Mesendoderm (in vitro differentiated cells): ENCODE measurements around the gene ZNF74.

Experiments used
- DNase-seq: peaks from one replicate; pipeline ENCODE4 v3.0.0; 2013
- H2AK5ac ChIP-seq: 2 replicates; pipeline ENCODE4 v1.6.1; 2013; ENCODE audit warnings: low read length, inconsistent platforms
- H2BK120ac ChIP-seq: 2 replicates; pipeline ENCODE4 v1.6.1; 2013; ENCODE audit warnings: low read depth, mild to moderate bottlenecking, low read length, moderate library complexity, mixed read lengths
- H2BK15ac ChIP-seq: replicated peaks from 2 replicates; pipeline ENCODE4 v1.6.1; 2013; ENCODE audit warnings: low read depth, mild to moderate bottlenecking, moderate library complexity
- H2BK5ac ChIP-seq: 2 replicates; pipeline ENCODE4 v1.6.1; 2013; ENCODE audit warnings: low read length, inconsistent platforms
- H3K18ac ChIP-seq: 2 replicates; pipeline ENCODE4 v1.6.1; 2013; ENCODE audit warnings: mild to moderate bottlenecking, low read length, mixed read lengths
- H3K23ac ChIP-seq: one replicate; pipeline ENCODE4 v1.6.1; 2013; ENCODE audit warnings: low read length
- H3K27ac ChIP-seq: 2 replicates; pipeline ENCODE4 v1.5.1; 2013; ENCODE audit warnings: low read depth, mild to moderate bottlenecking, inconsistent platforms, low read length, moderate library complexity
- H3K27me3 ChIP-seq: 2 replicates; pipeline ENCODE4 v1.6.1; 2013; ENCODE audit warnings: low read length, control low read depth, mild to moderate bottlenecking, inconsistent platforms; ENCODE audit not compliant: insufficient read depth, poor library complexity
- H3K36me3 ChIP-seq: 2 replicates; pipeline ENCODE4 v1.6.1; 2013; ENCODE audit warnings: low read length, inconsistent platforms; ENCODE audit not compliant: control insufficient read depth, insufficient read depth
- H3K4ac ChIP-seq: one replicate; pipeline ENCODE4 v1.6.1; 2013; ENCODE audit warnings: low read depth, mild to moderate bottlenecking, low read length, moderate library complexity
- H3K4me1 ChIP-seq: 2 replicates; pipeline ENCODE4 v1.6.1; 2013; ENCODE audit warnings: low read depth, low read length, inconsistent platforms; ENCODE audit not compliant: control insufficient read depth
- H3K4me2 ChIP-seq: 2 replicates; pipeline ENCODE4 v1.6.1; 2013; ENCODE audit warnings: low read length
- H3K4me3 ChIP-seq: 2 replicates; pipeline ENCODE4 v1.5.1; 2013; ENCODE audit warnings: mild to moderate bottlenecking, low read length
- H3K56ac ChIP-seq: one replicate; pipeline ENCODE4 v1.6.1; 2013; ENCODE audit warnings: low read length
- H3K79me1 ChIP-seq: 2 replicates; pipeline ENCODE4 v1.6.1; 2013; ENCODE audit warnings: low read length, inconsistent platforms
- H3K79me2 ChIP-seq: 2 replicates; pipeline ENCODE4 v1.6.1; 2013; ENCODE audit warnings: mild to moderate bottlenecking, low read length; ENCODE audit not compliant: control insufficient read depth, insufficient read depth
- H3K9ac ChIP-seq: 2 replicates; pipeline ENCODE4 v1.6.1; 2013; ENCODE audit warnings: low read length, inconsistent platforms
- H4K5ac ChIP-seq: one replicate; pipeline ENCODE4 v1.6.1; 2013; ENCODE audit warnings: low read length
- H4K8ac ChIP-seq: one replicate; pipeline ENCODE4 v1.6.1; 2013; ENCODE audit warnings: low read depth, mild to moderate bottlenecking, control low read depth, low read length, moderate library complexity
- WGBS: extraction: QIAGEN DNeasy Blood & Tissue Kit; methylation state at CpG from one replicate; pipeline ENCODE4 v1.1.7; 2013; ENCODE audit warnings: low lambda C conversion rate, missing lambda C conversion rate; ENCODE audit not compliant: insufficient coverage; ENCODE audit errors: extremely low coverage; 5-methylcytosine and 5-hydroxymethylcytosine counted together

The ZNF74 gene

DNA sequence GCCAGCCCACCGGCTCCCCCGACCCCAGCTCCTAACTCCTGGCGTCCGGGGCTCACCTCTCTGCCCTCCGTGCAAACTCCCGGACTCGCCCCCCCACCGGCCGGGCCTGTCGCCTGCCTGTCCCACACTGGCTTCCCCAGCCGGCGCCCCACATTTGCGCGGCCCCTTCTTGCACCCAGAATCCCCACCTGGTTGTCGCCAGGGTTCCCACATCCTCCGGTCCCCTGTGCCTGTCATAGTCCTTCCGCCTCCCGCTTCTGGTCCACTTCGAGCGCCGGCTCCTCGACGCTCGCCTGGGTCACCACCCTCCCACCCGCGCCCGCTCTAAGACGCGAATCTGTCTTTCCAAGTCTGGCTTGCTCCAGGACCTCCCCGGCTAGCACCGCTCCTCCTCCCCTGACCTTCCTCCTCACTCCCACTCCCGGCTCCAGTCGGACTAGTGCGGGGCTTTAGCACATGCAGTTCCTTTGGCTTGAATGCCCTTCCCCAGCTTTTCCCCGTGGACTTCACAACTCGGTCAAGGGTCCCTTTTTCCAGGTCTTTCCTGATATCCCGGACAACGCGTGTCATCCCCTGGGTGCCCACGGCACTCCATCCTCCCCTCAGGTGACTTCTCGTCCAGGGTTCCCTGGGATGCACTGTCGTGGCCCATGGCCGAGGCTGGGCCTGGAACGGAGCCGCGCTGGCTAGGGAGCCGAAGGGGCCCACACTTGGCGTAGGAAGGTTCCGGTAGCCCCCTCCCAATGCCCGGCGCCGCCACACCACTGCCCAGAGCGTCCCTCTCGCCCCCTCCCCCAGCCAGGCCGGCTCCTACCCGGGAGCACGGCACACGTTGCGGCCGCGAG is 43.0 kb downstream of the ZNF74 start:
- H3K4me1 ChIP-seq: peaks cover 3% of the 10 kb centered on the region
- no peaks in the 10 kb centered on the region for H3K36me3 ChIP-seq
- H3K79me2 ChIP-seq: peaks cover 4% of the 10 kb centered on the region
- peak overlapping the region; percentile 89 for H3K9ac ChIP-seq
- no peak overlapping the region for H2BK120ac ChIP-seq
- no peak overlapping the region for H4K8ac ChIP-seq
- H3K4me2 ChIP-seq: peak overlapping the region; percentile 97
- no peak overlapping the region for H4K5ac ChIP-seq
- no peaks in the 10 kb centered on the region for H3K27me3 ChIP-seq
- peaks cover 16% of the 10 kb centered on the region for H3K79me1 ChIP-seq
- no peak overlapping the region for H3K27ac ChIP-seq
- H3K4me3 ChIP-seq: peak overlapping the region; percentile 94
- no peak overlapping the region for H2BK15ac ChIP-seq
- H3K4ac ChIP-seq: no peak overlapping the region
- no peak overlapping the region for H2BK5ac ChIP-seq
- no CpG with 5 or more reads among the region's 61 CpGs for WGBS
- H3K23ac ChIP-seq: peak overlapping the region; percentile 35
- peak overlapping the region; percentile 13 for H3K18ac ChIP-seq
- H3K56ac ChIP-seq: peak overlapping the region; percentile 90
- DNase-seq: peak; percentile 48
- H2AK5ac ChIP-seq: no peak overlapping the region

DNA sequence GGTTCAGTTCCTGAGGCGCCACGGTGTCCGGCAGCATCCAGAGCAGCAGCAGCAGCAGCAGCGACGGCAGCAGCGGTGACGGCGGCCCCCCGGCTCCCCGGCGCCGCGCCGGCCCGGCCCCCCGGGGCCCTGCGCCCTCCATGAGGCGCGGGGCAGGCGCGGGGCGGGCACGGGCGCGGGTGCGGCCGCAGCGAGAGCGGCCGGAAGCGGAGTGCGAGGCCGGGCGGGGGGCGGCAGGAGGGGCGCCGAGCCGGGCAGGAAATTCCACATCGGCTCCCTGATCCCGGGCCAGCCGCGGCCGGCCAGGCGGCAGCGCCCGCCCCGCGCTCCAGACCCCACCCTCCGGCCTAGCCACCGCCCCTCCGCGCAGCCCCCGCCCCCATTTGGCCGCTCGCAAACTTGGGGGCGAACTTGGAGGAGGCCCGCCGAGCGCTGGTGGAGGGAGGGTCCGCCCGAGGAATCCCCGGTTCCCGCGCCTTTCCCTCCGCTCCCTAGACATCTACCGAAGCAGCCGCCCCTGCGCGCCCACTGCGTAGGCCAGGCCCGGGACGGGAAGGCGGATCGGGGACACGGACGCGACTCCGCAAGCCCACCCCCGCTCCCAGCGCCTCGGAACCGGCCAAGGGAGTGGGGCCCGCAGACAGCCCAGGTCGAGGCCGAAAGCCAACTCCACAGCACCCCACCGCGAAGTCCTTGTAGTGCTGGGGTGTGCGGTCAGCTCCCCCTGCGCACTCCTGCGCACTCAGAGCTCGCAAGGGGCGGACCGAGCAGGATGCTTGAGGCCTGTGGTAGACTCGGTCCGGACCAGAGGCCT is 43.9 kb downstream of the ZNF74 start, which contains the start of gene SCARF2:
SCARF2 (minus strand) TSS at position 213 of the 814 bp plus-strand sequence; CDS start at position 142, 71 bp downstream.
- WGBS: no CpG with 5 or more reads among the region's 95 CpGs
- H3K36me3 ChIP-seq: no peaks in the 10 kb centered on the region
- H3K4me3 ChIP-seq: peak within 1 kb of the TSS; percentile 94
- no peak within 1 kb of the TSS for H3K4ac ChIP-seq
- no peak within 1 kb of the TSS for H3K27ac ChIP-seq
- no peak within 1 kb of the TSS for H2BK120ac ChIP-seq
- peak within 1 kb of the TSS; percentile 65 for H3K18ac ChIP-seq
- peak within 1 kb of the TSS; percentile 89 for H3K9ac ChIP-seq
- H2BK15ac ChIP-seq: no peak within 1 kb of the TSS
- H3K27me3 ChIP-seq: no peaks in the 10 kb centered on the region
- H3K79me2 ChIP-seq: peaks cover 4% of the 10 kb centered on the region
- H2BK5ac ChIP-seq: peak within 1 kb of the TSS; percentile 46
- no peak within 1 kb of the TSS for H2AK5ac ChIP-seq
- H4K5ac ChIP-seq: no peak within 1 kb of the TSS
- peak; percentile 79 for DNase-seq
- peak within 1 kb of the TSS; percentile 97 for H3K4me2 ChIP-seq
- H3K79me1 ChIP-seq: peaks cover 16% of the 10 kb centered on the region
- H3K4me1 ChIP-seq: peaks cover 3% of the 10 kb centered on the region
- H4K8ac ChIP-seq: no peak within 1 kb of the TSS
- peak within 1 kb of the TSS; percentile 35 for H3K23ac ChIP-seq
- peak within 1 kb of the TSS; percentile 93 for H3K56ac ChIP-seq

DNA sequence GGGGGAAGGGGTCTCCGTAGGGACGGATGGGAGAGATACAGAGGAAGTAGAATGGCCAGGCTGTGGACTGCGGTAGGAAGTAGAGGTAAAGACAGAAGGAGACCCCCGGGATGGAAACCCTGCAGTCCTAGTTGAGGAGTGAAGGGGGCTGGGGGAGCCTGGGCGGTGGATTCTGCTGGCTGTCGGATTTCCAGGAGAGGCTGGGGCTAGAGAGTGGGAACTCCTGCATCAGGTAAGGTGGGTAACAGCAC is 44.4 kb downstream of the ZNF74 start:
- Histone ChIP-seq H3K9ac (peak overlapping the region; percentile 81), H3K4me3 (no peak overlapping the region), H3K4ac (no peak overlapping the region), H3K23ac (no peak overlapping the region), H4K5ac (no peak overlapping the region), H3K79me2 (peaks cover 4% of the 10 kb centered on the region), H3K27ac (no peak overlapping the region), H3K4me1 (peaks cover 3% of the 10 kb centered on the region), H3K27me3 (no peaks in the 10 kb centered on the region), H2BK5ac (no peak overlapping the region), H3K18ac (no peak overlapping the region), H2BK120ac (no peak overlapping the region), H3K4me2 (peak overlapping the region; percentile 66), H3K79me1 (peaks cover 16% of the 10 kb centered on the region), H3K56ac (peak overlapping the region; percentile 93), H4K8ac (no peak overlapping the region), H3K36me3 (no peaks in the 10 kb centered on the region), H2BK15ac (no peak overlapping the region), H2AK5ac (no peak overlapping the region)
- no CpG with 5 or more reads among the region's 6 CpGs for WGBS
- no peak for DNase-seq

DNA sequence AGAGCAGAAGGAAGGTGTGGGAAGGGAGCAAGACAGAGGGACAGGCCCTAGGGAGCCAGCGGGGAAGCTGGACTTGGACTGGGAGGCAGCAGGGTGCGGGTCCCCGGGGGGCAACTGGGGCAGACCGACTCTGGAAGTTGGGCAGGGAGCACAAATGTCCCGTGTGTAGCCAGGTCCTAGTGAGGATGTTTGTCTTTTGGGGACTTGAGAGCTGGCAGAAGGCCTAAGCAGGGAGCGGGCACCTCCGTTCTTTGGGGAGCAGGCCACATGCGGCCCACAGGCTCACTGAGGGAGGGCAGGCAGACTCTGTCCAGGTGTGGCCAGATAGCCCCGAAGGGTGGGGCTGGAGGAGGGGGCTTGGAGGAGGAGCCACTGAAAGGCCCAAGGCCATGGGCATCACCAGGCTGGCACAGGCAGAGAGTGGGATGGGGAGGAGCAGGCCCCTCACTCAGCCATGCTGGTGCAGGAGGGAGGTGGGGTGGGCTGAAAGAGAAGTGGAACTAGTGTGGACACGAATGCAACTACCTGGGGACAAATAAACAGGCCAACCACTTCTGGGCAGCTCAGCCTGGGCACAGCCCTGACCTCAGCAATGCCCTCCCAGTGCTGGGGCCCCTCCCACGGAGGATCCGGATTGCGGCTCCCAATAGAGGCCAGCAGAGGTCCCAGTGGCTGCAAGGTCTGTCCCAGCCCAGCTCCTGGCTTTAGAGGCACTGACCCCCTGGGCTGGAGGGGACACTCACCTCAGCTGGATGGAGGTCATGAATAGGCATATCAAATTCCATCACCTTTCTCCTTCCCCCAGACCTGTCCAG is 44.9 kb downstream of the ZNF74 start:
- no peak overlapping the region for H3K4me3 ChIP-seq
- H4K5ac ChIP-seq: no peak overlapping the region
- peak; percentile 53 for DNase-seq
- peak overlapping the region; percentile 66 for H3K4me2 ChIP-seq
- H2AK5ac ChIP-seq: no peak overlapping the region
- no peaks in the 10 kb centered on the region for H3K36me3 ChIP-seq
- H3K79me2 ChIP-seq: peaks cover 4% of the 10 kb centered on the region
- no peak overlapping the region for H2BK120ac ChIP-seq
- H3K79me1 ChIP-seq: peaks cover 14% of the 10 kb centered on the region
- no CpG with 5 or more reads among the region's 13 CpGs for WGBS
- H3K4me1 ChIP-seq: peaks cover 3% of the 10 kb centered on the region
- H2BK15ac ChIP-seq: no peak overlapping the region
- H3K4ac ChIP-seq: no peak overlapping the region
- H3K18ac ChIP-seq: no peak overlapping the region
- H3K56ac ChIP-seq: peak overlapping the region; percentile 93
- no peak overlapping the region for H2BK5ac ChIP-seq
- no peak overlapping the region for H4K8ac ChIP-seq
- no peaks in the 10 kb centered on the region for H3K27me3 ChIP-seq
- H3K9ac ChIP-seq: peak overlapping the region; percentile 81
- H3K23ac ChIP-seq: no peak overlapping the region
- no peak overlapping the region for H3K27ac ChIP-seq

DNA sequence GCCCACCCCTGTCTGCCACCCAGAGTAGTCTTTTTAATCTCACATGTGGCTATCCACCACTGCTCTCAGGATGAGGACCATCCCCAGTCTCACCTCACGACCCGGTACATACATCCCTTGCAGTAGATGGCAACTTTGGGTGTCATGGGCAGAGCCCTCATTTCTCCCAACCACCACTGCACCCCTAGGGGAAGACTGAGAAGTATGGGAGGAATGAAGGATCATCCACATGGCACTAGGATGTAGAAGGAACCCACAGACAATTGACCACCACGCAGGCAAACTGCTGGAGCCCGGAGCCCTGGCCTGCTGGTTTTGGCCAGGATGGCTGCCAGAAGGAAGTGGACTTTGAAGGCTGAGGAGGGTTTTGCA is 45.6 kb downstream of the ZNF74 start:
- no CpG with 5 or more reads among the region's 4 CpGs for WGBS
- H3K9ac ChIP-seq: no peak overlapping the region
- H2AK5ac ChIP-seq: no peak overlapping the region
- no peaks in the 10 kb centered on the region for H3K27me3 ChIP-seq
- no peak overlapping the region for H4K8ac ChIP-seq
- no peak overlapping the region for H3K27ac ChIP-seq
- no peak overlapping the region for H3K18ac ChIP-seq
- no peaks in the 10 kb centered on the region for H3K36me3 ChIP-seq
- DNase-seq: no peak
- no peak overlapping the region for H3K23ac ChIP-seq
- peaks cover 12% of the 10 kb centered on the region for H3K79me1 ChIP-seq
- no peak overlapping the region for H2BK120ac ChIP-seq
- H3K79me2 ChIP-seq: peaks cover 4% of the 10 kb centered on the region
- H2BK15ac ChIP-seq: no peak overlapping the region
- no peak overlapping the region for H3K4ac ChIP-seq
- H4K5ac ChIP-seq: no peak overlapping the region
- H2BK5ac ChIP-seq: no peak overlapping the region
- H3K4me3 ChIP-seq: no peak overlapping the region
- no peak overlapping the region for H3K56ac ChIP-seq
- H3K4me2 ChIP-seq: no peak overlapping the region
- H3K4me1 ChIP-seq: peaks cover 3% of the 10 kb centered on the region
